LNCAP (cell line): ENCODE results near the gene GMDS.

Experiments
- TF ChIP-seq, protein P1 (sequence below): fragments of 450-650 bp; IDR thresholded peaks from 2 replicates; pipeline ENCODE4 v1.5.1; 2017; ENCODE audit warnings: mild to moderate bottlenecking

Gene GMDS

DNA sequence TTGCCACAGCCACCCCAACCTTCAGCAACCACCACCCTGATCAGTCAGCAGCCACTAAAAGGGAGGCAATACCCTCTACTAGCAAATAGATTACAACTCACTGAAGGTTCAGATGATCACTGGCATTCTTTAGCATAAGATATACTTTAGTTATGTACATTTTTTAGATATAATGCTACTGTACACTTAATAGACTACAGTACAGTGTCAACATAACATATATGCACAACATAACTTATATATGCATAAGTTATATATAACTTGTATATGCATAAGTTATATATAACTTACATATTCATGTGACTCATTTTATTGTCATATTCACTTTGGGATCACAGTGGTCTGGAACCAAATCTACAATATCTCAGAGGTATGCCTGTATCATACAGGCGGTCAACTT lies 61.7 kb downstream of the GMDS start:
- TF ChIP-seq, protein P1, sequence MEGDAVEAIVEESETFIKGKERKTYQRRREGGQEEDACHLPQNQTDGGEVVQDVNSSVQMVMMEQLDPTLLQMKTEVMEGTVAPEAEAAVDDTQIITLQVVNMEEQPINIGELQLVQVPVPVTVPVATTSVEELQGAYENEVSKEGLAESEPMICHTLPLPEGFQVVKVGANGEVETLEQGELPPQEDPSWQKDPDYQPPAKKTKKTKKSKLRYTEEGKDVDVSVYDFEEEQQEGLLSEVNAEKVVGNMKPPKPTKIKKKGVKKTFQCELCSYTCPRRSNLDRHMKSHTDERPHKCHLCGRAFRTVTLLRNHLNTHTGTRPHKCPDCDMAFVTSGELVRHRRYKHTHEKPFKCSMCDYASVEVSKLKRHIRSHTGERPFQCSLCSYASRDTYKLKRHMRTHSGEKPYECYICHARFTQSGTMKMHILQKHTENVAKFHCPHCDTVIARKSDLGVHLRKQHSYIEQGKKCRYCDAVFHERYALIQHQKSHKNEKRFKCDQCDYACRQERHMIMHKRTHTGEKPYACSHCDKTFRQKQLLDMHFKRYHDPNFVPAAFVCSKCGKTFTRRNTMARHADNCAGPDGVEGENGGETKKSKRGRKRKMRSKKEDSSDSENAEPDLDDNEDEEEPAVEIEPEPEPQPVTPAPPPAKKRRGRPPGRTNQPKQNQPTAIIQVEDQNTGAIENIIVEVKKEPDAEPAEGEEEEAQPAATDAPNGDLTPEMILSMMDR: no peak

DNA sequence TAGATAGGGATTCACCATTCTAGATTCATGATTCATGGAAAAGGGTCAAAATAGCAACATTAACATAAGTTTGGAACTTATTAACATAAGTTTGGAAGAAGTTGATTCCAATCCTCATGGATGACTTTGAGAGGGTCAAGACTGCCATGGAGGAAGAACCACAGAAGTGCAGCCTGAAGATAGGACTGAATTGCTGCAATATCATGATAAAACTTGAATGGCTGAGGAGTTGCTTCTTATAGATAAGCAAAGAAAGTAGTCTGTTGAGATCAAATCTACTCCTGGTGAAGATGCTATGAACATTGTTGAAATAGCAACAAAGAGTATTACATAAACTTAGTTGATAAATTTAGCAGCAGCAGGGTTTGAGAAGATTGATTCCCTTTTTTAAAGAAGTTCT lies 62.2 kb downstream of the GMDS start:
- TF ChIP-seq, protein P1: no peak

DNA sequence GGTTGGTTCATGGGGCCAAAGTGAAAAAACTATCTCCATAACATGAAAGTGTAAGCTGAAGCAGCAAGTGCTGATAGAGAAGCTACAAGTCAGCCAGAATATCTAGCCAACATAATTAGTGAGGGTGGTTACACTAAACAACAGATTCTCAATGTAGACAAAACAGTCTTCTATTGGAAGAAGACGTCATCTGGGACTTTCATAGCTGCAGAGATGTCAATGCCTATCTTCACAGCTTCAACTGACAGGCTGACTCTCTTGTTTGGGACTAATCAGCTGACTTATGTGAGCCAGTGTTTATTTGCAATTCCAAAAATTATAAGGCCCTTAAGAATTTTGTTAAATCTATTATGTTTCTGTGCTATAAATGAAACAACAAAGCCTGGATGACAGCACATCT lies 63.2 kb downstream of the GMDS start:
- TF ChIP-seq, protein P1: no peak

DNA sequence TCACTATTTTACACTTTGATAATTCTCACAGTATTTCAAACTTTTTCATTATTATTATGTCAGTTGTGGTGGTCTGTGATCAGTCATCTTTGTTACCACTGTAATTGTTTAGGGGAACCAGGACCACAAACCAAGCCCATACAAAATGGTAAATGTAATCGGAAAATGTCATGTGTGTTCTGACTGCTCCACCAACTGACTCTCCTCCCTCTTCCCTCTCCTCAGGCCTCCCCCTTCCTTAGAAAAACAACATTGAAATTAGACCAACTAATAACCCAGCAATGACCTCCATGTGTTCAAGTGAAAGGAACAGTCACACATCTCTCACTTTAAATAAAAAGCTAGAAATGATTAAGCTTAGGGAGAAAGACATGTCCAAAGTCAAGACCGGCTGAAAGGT lies 63.8 kb downstream of the GMDS start:
- TF ChIP-seq, protein P1: no peak

DNA sequence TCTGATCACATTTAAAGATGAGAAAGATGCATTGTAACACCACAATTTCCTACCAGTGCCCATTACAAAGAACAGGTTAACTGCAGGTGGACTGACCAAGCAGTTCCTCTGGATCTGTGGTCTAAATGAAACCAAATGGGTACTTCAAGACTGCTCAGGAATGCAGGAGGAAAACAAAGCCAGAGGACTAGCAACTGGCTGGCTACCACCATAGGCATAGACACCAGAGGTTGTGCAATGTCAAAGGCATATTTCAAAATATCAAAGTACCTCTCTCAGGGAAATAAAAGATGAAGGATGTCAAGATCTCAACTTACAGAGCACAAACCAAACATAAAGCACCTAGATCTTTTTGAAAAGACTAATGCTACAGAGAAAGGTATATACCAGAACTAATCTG lies 65.5 kb downstream of the GMDS start:
- TF ChIP-seq, protein P1: no peak

DNA sequence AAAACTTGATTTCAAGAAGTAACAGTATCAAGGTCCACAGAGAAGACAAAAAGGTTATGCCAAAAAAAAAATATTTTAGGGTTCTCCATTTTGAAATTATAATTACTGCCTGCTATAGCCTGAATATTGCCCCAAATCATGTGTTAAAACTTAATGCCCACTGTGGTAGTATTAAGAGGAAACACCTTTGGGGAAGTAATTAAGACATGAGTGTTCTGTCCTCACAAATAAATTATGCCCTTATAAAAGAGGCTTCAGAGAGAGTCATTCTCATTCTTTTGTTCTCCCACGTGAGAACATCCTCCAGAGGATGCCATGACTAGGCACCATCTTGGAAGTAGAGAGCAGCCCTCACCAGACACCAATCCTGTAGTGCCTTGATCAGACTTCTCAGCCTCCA lies 66.2 kb downstream of the GMDS start:
- TF ChIP-seq, protein P1: no peak

DNA sequence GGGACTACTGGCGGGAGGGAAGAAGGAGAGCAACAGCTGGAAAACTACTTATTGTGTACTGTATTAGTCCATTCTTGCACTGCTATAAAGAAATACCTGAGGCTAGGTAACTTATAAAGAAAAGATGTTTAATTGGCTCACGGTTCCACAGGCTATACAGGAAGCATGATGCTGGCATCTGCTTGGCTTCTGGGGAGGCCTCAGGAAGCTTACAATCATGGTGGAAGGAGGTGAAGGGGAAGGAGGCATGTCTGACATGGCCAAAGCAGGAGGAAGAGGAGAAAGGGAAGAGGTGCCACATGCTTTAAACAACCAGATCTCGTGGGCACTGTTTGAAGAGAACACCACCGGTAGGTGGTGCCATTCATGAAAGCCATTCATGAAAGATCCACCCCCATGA lies 67.3 kb downstream of the GMDS start:
- TF ChIP-seq, protein P1: no peak

DNA sequence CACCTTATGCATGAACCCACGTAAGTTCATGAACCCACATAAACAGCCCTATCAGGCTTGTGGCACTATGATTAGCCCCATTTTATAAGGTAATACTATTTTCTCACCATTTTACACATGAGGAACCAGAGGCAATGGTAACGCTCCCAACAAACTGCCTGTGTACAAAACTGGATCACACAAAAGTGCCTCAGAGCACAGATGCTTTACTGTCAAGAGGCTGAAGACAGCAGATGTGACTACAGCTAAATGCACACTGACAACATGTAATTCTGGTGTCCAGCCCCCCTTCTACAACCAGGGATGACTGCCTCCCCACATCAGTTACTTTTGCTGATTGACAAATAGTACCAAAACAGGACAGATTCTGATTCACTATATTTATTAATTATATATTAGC lies 69.6 kb downstream of the GMDS start:
- TF ChIP-seq, protein P1: no peak
